Measurements from ENCODE around the gene MC4R. TPM values are rescaled to one million over a fixed set of nuclear protein-coding genes. Genes with fewer than 3 reads are reported as not detected.

Gene MC4R
- total RNA-seq, 3 donors from 2014 or later (not counting 1 experiment from before 2014, with no cell fraction given): not detected

GRCh38 chr18:60401346-60401745 is 28.8 kb upstream of the MC4R start:
- H3K27me3 Mint-ChIP-seq (ENCODE audit: low read depth in 2 of 2): no peaks in the 10 kb centered on the region
- no peak overlapping the region for H3K4me3 Mint-ChIP-seq
- no peak for DNase-seq
- intact Hi-C loops (cut with micrococcal nuclease): no loop called here
- Histone ChIP-seq H3K9me3 (ENCODE audit: control insufficient read depth, insufficient read depth, low read length) (no peaks in the 10 kb centered on the region), H3K27me3 (ENCODE audit: control insufficient read depth, insufficient read depth, low read length) (no peaks in the 10 kb centered on the region), H3K4me1 (ENCODE audit: control insufficient read depth, insufficient read depth, low read length) (no peaks in the 10 kb centered on the region), H3K4me3 (ENCODE audit: low read length) (no peak overlapping the region), H3K27ac (ENCODE audit: low read length) (no peak overlapping the region), H3K36me3 (ENCODE audit: control insufficient read depth, insufficient read depth, low read length) (no peaks in the 10 kb centered on the region)
- H3K4me1 Mint-ChIP-seq: no peaks in the 10 kb centered on the region
- TF ChIP-seq CTCF (IDR thresholded peaks at IDR 0.05): no peak
- H3K36me3 Mint-ChIP-seq: no peaks in the 10 kb centered on the region
- no peak overlapping the region for H3K27ac Mint-ChIP-seq
- no peak for ATAC-seq
- H3K9me3 Mint-ChIP-seq: peaks cover 15 to 17% of the 10 kb centered on the region in 2 donors

- Mint-ChIP-seq H3K36me3 (no peaks in the 10 kb centered on the region), H3K4me3 (no peak overlapping the region), H3K9me3 (peaks cover 6 to 13% of the 10 kb centered on the region in 2 donors), H3K27me3 (ENCODE audit: low read depth in 2 of 2) (no peaks in the 10 kb centered on the region), H3K4me1 (no peaks in the 10 kb centered on the region), H3K27ac (no peak overlapping the region)
- H3K27me3 ChIP-seq (ENCODE audit: control insufficient read depth, insufficient read depth, low read length): no peaks in the 10 kb centered on the region
- H3K36me3 ChIP-seq (ENCODE audit: control insufficient read depth, insufficient read depth, low read length): no peaks in the 10 kb centered on the region
- TF ChIP-seq CTCF (IDR thresholded peaks at IDR 0.05): no peak
- intact Hi-C loops (cut with micrococcal nuclease): no loop called here
- no peaks in the 10 kb centered on the region for H3K4me1 ChIP-seq (ENCODE audit: control insufficient read depth, insufficient read depth, low read length)
- ATAC-seq: no peak
- 78% methylated on average over 4 of the region's 4 CpGs for WGBS (ENCODE audit: insufficient coverage)
- no peaks in the 10 kb centered on the region for H3K9me3 ChIP-seq (ENCODE audit: control insufficient read depth, insufficient read depth, low read length)
- DNase-seq: no peak
- no peak overlapping the region for H3K4me3 ChIP-seq (ENCODE audit: low read length)
- H3K27ac ChIP-seq (ENCODE audit: low read length): no peak overlapping the region
Measured at GRCh38 chr18:60391571-60392226, 19.1 kb upstream of the MC4R start.

GRCh38 chr18:60389314-60389713 is 16.7 kb upstream of the MC4R start:
- H3K4me3 ChIP-seq (ENCODE audit: low read length): no peak overlapping the region
- intact Hi-C loops (cut with micrococcal nuclease): no loop called here
- no peak for TF ChIP-seq CTCF (IDR thresholded peaks at IDR 0.05)
- no peak overlapping the region for H3K4me3 Mint-ChIP-seq
- no peaks in the 10 kb centered on the region for H3K36me3 Mint-ChIP-seq
- H3K27me3 ChIP-seq (ENCODE audit: control insufficient read depth, insufficient read depth, low read length): no peaks in the 10 kb centered on the region
- no peaks in the 10 kb centered on the region for H3K4me1 ChIP-seq (ENCODE audit: control insufficient read depth, insufficient read depth, low read length)
- WGBS (ENCODE audit: insufficient coverage): no CpG with 5 or more reads among the region's 1 CpG
- H3K27ac Mint-ChIP-seq: no peak overlapping the region
- H3K9me3 ChIP-seq (ENCODE audit: control insufficient read depth, insufficient read depth, low read length): no peaks in the 10 kb centered on the region
- H3K4me1 Mint-ChIP-seq: no peaks in the 10 kb centered on the region
- no peak overlapping the region for H3K27ac ChIP-seq (ENCODE audit: low read length)
- H3K27me3 Mint-ChIP-seq (ENCODE audit: low read depth in 2 of 2): no peaks in the 10 kb centered on the region
- no peaks in the 10 kb centered on the region for H3K36me3 ChIP-seq (ENCODE audit: control insufficient read depth, insufficient read depth, low read length)
- no peak for ATAC-seq
- H3K9me3 Mint-ChIP-seq: peaks cover 7 to 9% of the 10 kb centered on the region in 2 donors
- DNase-seq: no peak

GRCh38 chr18:60385693-60386092 is 13.1 kb upstream of the MC4R start:
- H3K4me1 ChIP-seq (ENCODE audit: control insufficient read depth, insufficient read depth, low read length): no peaks in the 10 kb centered on the region
- Mint-ChIP-seq H3K27me3 (ENCODE audit: low read depth in 2 of 2) (no peaks in the 10 kb centered on the region), H3K9me3 (peaks cover 7 to 9% of the 10 kb centered on the region in 2 donors), H3K36me3 (no peaks in the 10 kb centered on the region), H3K27ac (no peak overlapping the region), H3K4me1 (no peaks in the 10 kb centered on the region), H3K4me3 (no peak overlapping the region)
- ATAC-seq: no peak
- no peak for DNase-seq
- no peak for TF ChIP-seq CTCF (IDR thresholded peaks at IDR 0.05)
- no peaks in the 10 kb centered on the region for H3K36me3 ChIP-seq (ENCODE audit: control insufficient read depth, insufficient read depth, low read length)
- WGBS (ENCODE audit: insufficient coverage): 84% methylated on average over 5 of the region's 5 CpGs
- no peak overlapping the region for H3K4me3 ChIP-seq (ENCODE audit: low read length)
- no peak overlapping the region for H3K27ac ChIP-seq (ENCODE audit: low read length)
- intact Hi-C loops (cut with micrococcal nuclease): no loop called here
- no peaks in the 10 kb centered on the region for H3K27me3 ChIP-seq (ENCODE audit: control insufficient read depth, insufficient read depth, low read length)
- H3K9me3 ChIP-seq (ENCODE audit: control insufficient read depth, insufficient read depth, low read length): no peaks in the 10 kb centered on the region

All from natural killer cell (primary cell).